ENCODE data around the gene PSPC1. TPM values are rescaled to one million over a fixed set of nuclear protein-coding genes. Genes with fewer than 3 reads are reported as not detected.

The PSPC1 gene
- polyA plus RNA-seq, 1 experiment, result 42.9 TPM

DNA sequence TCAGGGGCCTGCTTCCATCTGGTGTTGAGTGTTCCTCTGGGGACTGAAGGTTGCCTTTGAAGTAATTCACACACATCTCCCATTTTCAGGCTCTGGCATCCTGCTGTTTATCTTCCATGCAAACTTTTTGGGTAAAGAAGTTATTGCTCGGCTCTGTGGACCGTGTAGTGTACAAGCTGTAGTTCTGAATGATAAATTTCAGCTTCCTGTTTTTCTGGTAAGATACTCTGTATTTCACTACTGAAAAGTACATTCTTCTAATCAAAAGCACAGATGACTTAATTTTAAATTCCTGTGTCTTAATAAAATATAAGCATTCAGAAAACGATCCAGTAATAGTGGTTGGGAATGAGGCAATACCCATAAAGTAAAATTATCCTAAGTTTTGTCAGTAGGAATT, 112.6 kb downstream of the PSPC1 start:
- H3K27me3 ChIP-seq (ENCODE audit: control insufficient read depth, insufficient read depth, low read length), result no peaks in the 10 kb centered on the region
- ChIA-PET CTCF (no interaction called here), POLR2A (no interaction called here)
- TF ChIP-seq, protein P1, sequence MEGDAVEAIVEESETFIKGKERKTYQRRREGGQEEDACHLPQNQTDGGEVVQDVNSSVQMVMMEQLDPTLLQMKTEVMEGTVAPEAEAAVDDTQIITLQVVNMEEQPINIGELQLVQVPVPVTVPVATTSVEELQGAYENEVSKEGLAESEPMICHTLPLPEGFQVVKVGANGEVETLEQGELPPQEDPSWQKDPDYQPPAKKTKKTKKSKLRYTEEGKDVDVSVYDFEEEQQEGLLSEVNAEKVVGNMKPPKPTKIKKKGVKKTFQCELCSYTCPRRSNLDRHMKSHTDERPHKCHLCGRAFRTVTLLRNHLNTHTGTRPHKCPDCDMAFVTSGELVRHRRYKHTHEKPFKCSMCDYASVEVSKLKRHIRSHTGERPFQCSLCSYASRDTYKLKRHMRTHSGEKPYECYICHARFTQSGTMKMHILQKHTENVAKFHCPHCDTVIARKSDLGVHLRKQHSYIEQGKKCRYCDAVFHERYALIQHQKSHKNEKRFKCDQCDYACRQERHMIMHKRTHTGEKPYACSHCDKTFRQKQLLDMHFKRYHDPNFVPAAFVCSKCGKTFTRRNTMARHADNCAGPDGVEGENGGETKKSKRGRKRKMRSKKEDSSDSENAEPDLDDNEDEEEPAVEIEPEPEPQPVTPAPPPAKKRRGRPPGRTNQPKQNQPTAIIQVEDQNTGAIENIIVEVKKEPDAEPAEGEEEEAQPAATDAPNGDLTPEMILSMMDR (IDR thresholded peaks at IDR 0.05; ENCODE audit: low read depth, low read length), result no peak
- DNase-seq (ENCODE audit: low read depth, low spot score), result no peak
- H3K27ac ChIP-seq (ENCODE audit: low read depth, low read length), result no peak overlapping the region
- H3K4me3 ChIP-seq (ENCODE audit: low read depth, low read length), result no peak overlapping the region
- H3K9me3 ChIP-seq (ENCODE audit: control insufficient read depth, insufficient read depth, low read length), result no peaks in the 10 kb centered on the region

DNA sequence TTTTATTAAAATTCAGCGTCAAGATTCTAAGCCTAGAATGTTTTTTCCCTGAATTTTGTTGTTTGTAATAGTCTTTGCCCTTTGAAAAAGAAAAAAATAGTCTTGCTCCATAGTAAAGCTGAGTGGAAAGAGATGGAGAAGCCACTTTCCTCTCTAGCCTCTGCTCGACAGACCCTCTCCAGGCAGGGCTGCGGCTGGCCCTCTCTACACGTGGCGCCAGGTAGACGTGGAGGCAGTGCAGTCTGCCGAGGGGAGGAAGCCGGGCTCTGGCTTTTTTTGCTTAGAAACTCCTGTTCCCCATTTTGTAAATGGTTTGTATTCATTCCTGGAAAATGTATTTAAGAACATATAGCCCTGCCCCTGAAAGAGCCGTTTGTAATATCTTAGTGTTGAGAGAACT, 114.0 kb downstream of the PSPC1 start:
- Histone ChIP-seq H3K27me3 (ENCODE audit: control insufficient read depth, insufficient read depth, low read length) (no peaks in the 10 kb centered on the region), H3K27ac (ENCODE audit: low read depth, low read length) (no peak overlapping the region), H3K4me3 (ENCODE audit: low read depth, low read length) (no peak overlapping the region), H3K9me3 (ENCODE audit: control insufficient read depth, insufficient read depth, low read length) (no peaks in the 10 kb centered on the region; the same call in 1 of the 2 replicates)
- ChIA-PET POLR2A (no interaction called here), CTCF (interaction anchor here (0.6 kb wide), 1 partner anchor 376 kb away, joined by 6 read pairs; no protein-coding TSS in a partner anchor)
- DNase-seq (ENCODE audit: low read depth, low spot score), result no peak
- TF ChIP-seq, protein P1 (IDR thresholded peaks at IDR 0.05; ENCODE audit: low read depth, low read length), result no peak

DNA sequence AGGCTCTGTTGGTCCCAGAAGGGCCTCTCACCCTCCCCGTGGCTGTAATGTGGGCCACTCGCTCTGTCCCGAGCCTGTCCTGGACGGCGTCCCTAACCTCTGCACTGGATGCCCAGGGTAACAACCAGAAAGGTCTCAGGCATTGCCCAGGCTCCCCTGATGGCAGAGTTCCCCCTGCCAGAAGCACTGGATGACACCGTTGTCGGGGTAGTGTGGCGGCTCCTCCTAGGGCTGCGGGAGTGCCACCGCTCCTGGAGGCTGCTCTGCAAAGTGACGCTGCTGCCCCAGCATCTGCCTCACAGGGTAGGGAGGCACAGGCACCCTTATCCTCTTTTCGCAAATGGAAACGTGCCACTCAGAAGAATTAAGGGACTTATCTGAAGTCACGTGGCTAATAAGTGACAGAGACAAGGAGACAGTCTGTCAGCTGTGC, 117.3 kb downstream of the PSPC1 start:
- no peaks in the 10 kb centered on the region for H3K27me3 ChIP-seq (ENCODE audit: control insufficient read depth, insufficient read depth, low read length)
- ChIA-PET POLR2A (no interaction called here), CTCF (no interaction called here)
- H3K4me3 ChIP-seq (ENCODE audit: low read depth, low read length), result no peak overlapping the region
- H3K27ac ChIP-seq (ENCODE audit: low read depth, low read length), result no peak overlapping the region
- no peak for DNase-seq (ENCODE audit: low read depth, low spot score)
- peaks cover 6% of the 10 kb centered on the region; the same call in 1 of the 2 replicates for H3K9me3 ChIP-seq (ENCODE audit: control insufficient read depth, insufficient read depth, low read length)
- TF ChIP-seq, protein P1 (IDR thresholded peaks at IDR 0.05; ENCODE audit: low read depth, low read length), result no peak

DNA sequence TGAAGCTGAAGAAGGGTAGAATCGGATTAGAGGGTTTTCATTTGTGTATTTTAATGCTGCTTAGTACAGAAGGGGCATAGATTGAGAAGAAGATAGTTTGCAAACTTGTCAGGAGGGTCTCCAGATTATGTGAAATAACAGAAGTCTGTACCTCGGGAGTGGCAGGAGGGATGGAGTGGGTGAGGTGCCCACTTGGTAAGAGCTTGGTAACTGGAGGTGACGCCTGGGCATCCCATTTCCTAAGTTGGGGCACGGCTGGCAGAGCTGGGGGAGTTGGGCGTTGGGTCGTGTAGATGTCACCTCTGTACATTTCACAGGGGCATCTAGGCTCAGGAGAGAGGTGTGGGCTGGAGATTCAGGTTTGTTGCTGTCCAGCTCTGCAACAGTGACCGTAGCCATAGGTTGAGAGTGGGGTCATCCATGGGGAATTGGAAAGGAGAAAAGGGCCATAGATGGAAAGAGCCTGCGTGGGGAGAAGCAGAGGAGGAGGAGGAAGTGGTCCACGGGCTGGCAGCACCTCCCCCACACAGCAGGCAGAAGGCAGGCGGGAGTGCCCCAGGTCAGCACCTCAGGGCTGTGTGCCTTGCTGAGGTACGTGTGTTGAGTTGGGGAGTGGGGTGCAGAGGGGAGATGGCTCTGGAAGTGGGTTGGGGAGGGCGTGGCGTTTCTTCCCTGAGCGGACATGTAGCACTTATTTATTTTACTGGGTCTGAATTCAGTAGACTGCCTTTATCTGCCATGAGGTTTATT, 118.1 kb downstream of the PSPC1 start:
- POLR2A ChIA-PET, result no interaction called here
- CTCF ChIA-PET, result no interaction called here
- no peak overlapping the region for H3K27ac ChIP-seq (ENCODE audit: low read depth, low read length)
- no peaks in the 10 kb centered on the region for H3K27me3 ChIP-seq (ENCODE audit: control insufficient read depth, insufficient read depth, low read length)
- TF ChIP-seq, protein P1 (IDR thresholded peaks at IDR 0.05; ENCODE audit: low read depth, low read length), result no peak
- H3K4me3 ChIP-seq (ENCODE audit: low read depth, low read length), result no peak overlapping the region
- peaks cover 6% of the 10 kb centered on the region; the same call in 1 of the 2 replicates for H3K9me3 ChIP-seq (ENCODE audit: control insufficient read depth, insufficient read depth, low read length)
- DNase-seq (ENCODE audit: low read depth, low spot score), result no peak

DNA sequence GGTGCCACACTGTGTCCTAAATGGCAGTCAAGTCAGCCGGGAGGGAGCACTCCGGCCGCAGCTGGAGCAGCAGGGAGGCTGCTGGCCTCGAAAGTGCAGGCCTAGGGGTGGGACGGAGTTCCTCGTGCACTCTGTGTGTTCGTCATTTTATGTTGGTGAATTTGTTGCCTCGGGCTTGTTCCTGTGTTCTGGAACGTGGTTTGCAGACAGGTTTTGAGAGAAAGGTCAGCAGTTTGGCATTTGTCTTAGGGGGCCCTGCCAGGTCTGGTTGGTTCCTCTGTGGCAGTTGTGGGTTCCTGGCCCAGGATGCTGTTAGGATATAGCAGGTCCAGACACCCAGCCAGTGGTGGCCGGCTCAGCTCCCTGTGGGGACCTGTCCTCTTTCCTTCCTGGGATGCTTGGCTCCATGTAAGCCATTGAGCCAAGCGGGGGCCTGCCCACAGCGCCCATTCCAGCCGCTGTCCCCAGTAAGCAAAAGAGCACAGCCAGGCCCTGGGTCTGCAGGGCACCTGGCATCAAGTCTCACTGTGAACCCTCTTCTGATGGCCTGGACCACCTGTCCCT, 119.2 kb downstream of the PSPC1 start:
- Histone ChIP-seq H3K9me3 (ENCODE audit: control insufficient read depth, insufficient read depth, low read length) (peaks cover 6% of the 10 kb centered on the region; the same call in 1 of the 2 replicates), H3K27ac (ENCODE audit: low read depth, low read length) (no peak overlapping the region), H3K4me3 (ENCODE audit: low read depth, low read length) (no peak overlapping the region), H3K27me3 (ENCODE audit: control insufficient read depth, insufficient read depth, low read length) (no peaks in the 10 kb centered on the region)
- POLR2A ChIA-PET, result no interaction called here
- CTCF ChIA-PET, result no interaction called here
- DNase-seq (ENCODE audit: low read depth, low spot score), result no peak
- TF ChIP-seq, protein P1 (IDR thresholded peaks at IDR 0.05; ENCODE audit: low read depth, low read length), result no peak
